Type B pancreatic cell (in vitro differentiated cells): ENCODE measurements around the gene ZMYND8. TPM values are rescaled to one million over a fixed set of nuclear protein-coding genes. Genes with fewer than 3 reads are reported as not detected.

Source experiments
- DNase-seq: peaks from one replicate; pipeline ENCODE4 v3.0.0; 2021; ENCODE audit warnings: mixed read lengths; ENCODE audit not compliant: unreplicated experiment; ENCODE audit errors: extremely low spot score
- H3K27ac Mint-ChIP-seq: 2 replicates; pipeline ENCODE4 v1.8.0; 2021; ENCODE audit warnings: mild to moderate bottlenecking, mixed read lengths
- H3K27me3 Mint-ChIP-seq: 2 replicates; pipeline ENCODE4 v1.8.0; 2021; ENCODE audit warnings: mixed read lengths
- H3K36me3 Mint-ChIP-seq: 2 replicates; pipeline ENCODE4 v1.8.0; 2021; ENCODE audit warnings: mixed read lengths
- H3K4me1 Mint-ChIP-seq: one replicate; pipeline ENCODE4 v1.8.0; 2021; ENCODE audit warnings: mixed read lengths; ENCODE audit not compliant: unreplicated experiment
- H3K4me3 Mint-ChIP-seq: 2 replicates; pipeline ENCODE4 v1.8.0; 2021; ENCODE audit warnings: mild to moderate bottlenecking, mixed read lengths
- H3K9me3 Mint-ChIP-seq: 2 replicates; pipeline ENCODE4 v1.8.0; 2021; ENCODE audit warnings: mixed read lengths
- total RNA-seq: library from RNA; stranded (reverse); gene quantifications from 2 replicates; pipeline ENCODE4 v1.2.1, GENCODE V29; 2021; ENCODE audit warnings: low replicate concordance
- TF ChIP-seq, protein P1 (sequence below): fragments of 200-600 bp; sonication (generic); conservative IDR thresholded peaks from 2 replicates; pipeline ENCODE4 v1.5.0; 2021; ENCODE audit warnings: antibody characterized with exemption, mild to moderate bottlenecking

The ZMYND8 gene
- total RNA-seq, 1 donor from 2014 or later, result 58.9 TPM

GRCh38 chr20:47198254-47198671, 158.2 kb downstream of the ZMYND8 start:
- TF ChIP-seq, protein P1, sequence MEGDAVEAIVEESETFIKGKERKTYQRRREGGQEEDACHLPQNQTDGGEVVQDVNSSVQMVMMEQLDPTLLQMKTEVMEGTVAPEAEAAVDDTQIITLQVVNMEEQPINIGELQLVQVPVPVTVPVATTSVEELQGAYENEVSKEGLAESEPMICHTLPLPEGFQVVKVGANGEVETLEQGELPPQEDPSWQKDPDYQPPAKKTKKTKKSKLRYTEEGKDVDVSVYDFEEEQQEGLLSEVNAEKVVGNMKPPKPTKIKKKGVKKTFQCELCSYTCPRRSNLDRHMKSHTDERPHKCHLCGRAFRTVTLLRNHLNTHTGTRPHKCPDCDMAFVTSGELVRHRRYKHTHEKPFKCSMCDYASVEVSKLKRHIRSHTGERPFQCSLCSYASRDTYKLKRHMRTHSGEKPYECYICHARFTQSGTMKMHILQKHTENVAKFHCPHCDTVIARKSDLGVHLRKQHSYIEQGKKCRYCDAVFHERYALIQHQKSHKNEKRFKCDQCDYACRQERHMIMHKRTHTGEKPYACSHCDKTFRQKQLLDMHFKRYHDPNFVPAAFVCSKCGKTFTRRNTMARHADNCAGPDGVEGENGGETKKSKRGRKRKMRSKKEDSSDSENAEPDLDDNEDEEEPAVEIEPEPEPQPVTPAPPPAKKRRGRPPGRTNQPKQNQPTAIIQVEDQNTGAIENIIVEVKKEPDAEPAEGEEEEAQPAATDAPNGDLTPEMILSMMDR, result no peak
- Mint-ChIP-seq H3K4me1 (peaks cover 14% of the 10 kb centered on the region), H3K9me3 (no peaks in the 10 kb centered on the region), H3K4me3 (no peak overlapping the region), H3K36me3 (no peaks in the 10 kb centered on the region), H3K27ac (no peak overlapping the region), H3K27me3 (no peaks in the 10 kb centered on the region)
- no peak for DNase-seq

DNA sequence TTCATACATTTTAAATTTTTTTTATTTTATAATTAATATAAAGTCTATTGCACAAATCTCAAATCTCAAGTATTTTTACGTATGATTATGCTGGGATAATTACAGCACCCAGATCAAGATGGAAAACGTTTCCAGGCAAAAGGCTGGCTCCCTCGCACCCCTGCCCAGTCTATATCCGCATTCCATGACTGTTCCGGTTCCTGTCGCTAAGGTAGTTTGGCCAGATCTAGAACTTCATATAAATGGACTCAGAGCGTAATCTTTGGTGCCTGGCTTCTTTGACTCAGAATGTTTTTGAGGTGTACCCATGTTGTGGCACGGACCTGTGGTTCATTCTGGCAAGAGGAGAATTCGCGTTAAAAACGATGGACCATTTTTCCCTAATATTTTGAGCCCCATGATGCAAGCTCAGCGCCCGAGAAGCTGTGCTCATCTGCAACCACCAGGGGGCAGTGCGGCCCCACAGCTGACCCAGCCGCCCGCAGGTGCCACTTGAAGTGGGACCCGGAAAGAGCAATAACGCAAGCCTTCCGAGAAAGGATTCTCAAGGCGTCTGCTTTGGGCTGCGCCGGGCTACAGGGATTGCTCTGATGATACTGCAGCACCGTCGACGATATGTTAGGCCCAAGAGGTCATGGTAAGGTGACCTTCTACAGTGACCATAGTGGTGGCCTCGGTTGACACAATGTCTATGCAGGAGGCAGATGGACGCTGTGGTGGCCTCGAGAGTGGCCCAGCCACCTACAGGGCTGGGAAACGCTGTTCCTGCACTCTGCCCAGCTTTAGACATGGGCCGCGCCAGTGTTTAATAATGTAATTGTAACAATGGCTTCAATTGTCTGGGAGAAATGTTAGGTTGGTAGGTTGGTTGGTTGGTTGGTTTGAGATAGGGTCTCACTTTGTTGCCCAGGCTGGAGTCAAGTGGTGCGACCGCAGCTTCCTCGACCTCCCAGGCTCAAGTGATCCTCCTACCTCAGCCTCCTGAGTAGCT, 160.1 kb downstream of the ZMYND8 start:
- Mint-ChIP-seq H3K4me1 (peaks cover 14% of the 10 kb centered on the region), H3K36me3 (no peaks in the 10 kb centered on the region), H3K4me3 (no peak overlapping the region), H3K27me3 (no peaks in the 10 kb centered on the region), H3K27ac (no peak overlapping the region), H3K9me3 (no peaks in the 10 kb centered on the region)
- TF ChIP-seq, protein P1, result peak; percentile 99
- DNase-seq, result peak; percentile 81

- H3K9me3 Mint-ChIP-seq, result no peaks in the 10 kb centered on the region
- H3K4me1 Mint-ChIP-seq, result peaks cover 13% of the 10 kb centered on the region
- H3K27ac Mint-ChIP-seq, result no peak overlapping the region
- no peaks in the 10 kb centered on the region for H3K27me3 Mint-ChIP-seq
- DNase-seq, result no peak
- TF ChIP-seq, protein P1, result no peak
- no peak overlapping the region for H3K4me3 Mint-ChIP-seq
- no peaks in the 10 kb centered on the region for H3K36me3 Mint-ChIP-seq
Observed at GRCh38 chr20:47195573-47195972, 160.9 kb downstream of the ZMYND8 start.

DNA sequence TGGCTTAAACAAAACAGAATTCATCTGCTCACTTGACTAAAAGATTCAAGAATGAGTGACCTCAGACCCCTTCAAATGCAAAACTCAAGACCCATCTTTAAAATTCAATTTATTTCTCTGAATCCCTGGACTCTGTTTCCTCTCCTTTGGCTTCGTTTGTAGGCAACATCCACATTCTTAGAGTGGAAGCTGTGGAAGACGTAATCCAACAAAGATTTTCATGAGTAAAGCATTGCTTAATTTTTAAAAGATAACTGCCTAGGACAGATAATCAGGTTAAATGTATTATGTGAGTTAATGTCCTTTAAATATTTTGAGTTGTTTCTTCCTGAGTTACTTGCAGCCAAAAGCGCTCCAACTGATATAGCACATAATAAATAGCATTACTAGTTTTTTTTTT, 164.5 kb downstream of the ZMYND8 start:
- no peak for DNase-seq
- Mint-ChIP-seq H3K4me3 (no peak overlapping the region), H3K27ac (no peak overlapping the region), H3K27me3 (no peaks in the 10 kb centered on the region), H3K9me3 (no peaks in the 10 kb centered on the region), H3K4me1 (peaks cover 3% of the 10 kb centered on the region), H3K36me3 (no peaks in the 10 kb centered on the region)
- TF ChIP-seq, protein P1, result no peak

DNA sequence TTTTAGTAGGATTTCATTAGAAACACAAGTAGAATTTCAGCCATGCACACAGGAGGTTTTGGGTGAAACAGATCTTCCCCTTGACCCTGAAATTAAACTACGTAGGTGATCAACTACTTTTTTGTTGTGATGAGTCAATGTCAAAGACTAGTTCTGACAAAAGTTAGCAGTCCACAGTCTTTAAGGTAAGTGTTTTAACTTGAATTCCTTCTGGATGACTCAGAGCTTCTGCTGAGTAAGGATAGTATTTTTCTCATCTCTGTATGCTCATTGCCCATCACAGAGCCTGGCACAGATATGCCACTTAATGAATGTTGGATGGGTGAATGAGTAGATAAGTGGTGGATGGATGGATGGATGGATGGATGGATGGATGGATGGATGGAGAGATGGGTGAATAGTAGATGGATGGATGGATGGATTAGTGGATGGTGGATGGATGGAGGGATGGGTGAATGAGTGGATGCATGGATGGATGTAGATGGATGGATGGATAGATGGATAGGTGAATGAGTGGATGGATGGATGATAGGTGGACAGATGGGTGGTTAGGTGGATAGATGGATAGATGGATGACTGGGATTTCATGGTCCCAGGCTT, 165.3 kb downstream of the ZMYND8 start:
- Mint-ChIP-seq H3K27ac (no peak overlapping the region), H3K4me3 (no peak overlapping the region), H3K4me1 (peaks cover 1% of the 10 kb centered on the region), H3K27me3 (no peaks in the 10 kb centered on the region), H3K9me3 (no peaks in the 10 kb centered on the region), H3K36me3 (no peaks in the 10 kb centered on the region)
- TF ChIP-seq, protein P1, result no peak
- no peak for DNase-seq
